GM19455 (cell line): ENCODE data around the gene NOL4.
"Not testable (repeated sequence)": the region's sequence is repeated elsewhere in the genome, so short reads cannot be mapped to it uniquely, and the experiment has no call there.

Experiments used
- ATAC-seq: cut with Tn5 transposase; IDR thresholded peaks from one replicate; pipeline ENCODE4 v1.9.1; 2021; ENCODE audit not compliant: unreplicated experiment

NOL4 gene

DNA sequence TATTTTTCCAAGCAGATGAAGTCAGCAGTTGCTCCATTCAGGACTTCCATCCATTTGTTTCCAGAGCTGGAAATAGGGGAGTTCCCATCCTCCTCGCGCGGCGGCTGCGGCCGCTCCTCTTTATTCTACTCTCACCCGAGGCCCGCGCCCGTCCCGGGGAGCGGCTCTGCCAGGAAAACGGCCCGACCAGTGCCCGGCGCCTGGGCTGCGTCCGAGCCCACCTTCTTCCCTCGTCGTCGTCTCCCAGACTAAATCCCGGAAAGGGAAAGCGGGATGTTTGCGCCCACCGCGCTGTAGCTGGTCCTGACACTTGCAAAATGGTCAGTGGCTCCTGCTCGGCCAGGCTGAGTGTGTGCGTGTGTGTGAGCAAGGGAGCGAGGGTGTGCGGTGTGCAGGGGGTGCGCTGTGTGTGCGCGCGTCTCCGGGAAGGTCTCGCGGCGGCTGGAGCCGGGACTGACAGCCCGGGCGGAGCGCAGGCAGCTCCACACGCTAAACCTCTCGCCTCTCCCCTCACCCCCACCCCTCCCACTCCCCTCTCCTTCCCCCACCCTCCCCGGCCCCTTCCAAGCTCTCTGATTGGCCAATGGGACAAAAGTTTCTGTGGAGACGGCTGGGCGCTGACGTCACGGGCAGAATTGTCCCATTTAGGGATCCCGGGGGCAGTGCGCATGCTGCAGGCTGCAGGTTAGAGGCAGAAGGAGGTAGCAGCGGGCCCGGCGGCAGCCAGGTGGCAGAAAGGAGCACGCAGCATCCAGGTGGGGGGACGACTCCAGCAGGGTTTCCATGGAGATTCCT is at the start of gene NOL4:
TSS of gene NOL4 (minus strand) at position 491 of the 795 bp plus-strand sequence. CDS start 1,660 bp downstream, outside the sequence.
- no peak for ATAC-seq

- ATAC-seq = not testable (repeated sequence)
Measured at GRCh38 chr18:34266029-34266428, 41.3 kb upstream of the NOL4 start.

- no peak for ATAC-seq
Measured at GRCh38 chr18:34261865-34262780, 37.4 kb upstream of the NOL4 start.

GRCh38 chr18:34258176-34258575 is 33.5 kb upstream of the NOL4 start:
- ATAC-seq = no peak

- ATAC-seq = no peak
Measured at GRCh38 chr18:34251919-34252318, 27.2 kb upstream of the NOL4 start.

DNA sequence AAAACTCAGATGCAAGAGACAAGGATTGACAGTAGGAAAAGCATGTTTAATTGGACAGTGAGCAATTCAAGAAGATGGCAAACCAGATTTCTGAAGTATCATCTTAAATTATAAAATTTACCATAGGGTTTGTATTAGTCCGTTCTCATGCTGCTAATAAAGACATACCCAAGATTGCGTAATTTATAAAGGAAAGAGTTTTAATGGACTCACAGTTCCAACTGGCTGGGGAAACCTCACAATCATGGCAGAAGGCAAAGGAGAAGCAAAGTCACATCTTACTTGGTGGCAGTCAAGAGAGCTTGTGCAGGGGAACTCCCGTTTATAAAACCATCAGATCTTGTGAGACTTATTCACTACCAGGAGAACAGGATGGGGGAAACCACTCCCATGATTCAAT is 24.0 kb upstream of the NOL4 start:
- no peak for ATAC-seq

DNA sequence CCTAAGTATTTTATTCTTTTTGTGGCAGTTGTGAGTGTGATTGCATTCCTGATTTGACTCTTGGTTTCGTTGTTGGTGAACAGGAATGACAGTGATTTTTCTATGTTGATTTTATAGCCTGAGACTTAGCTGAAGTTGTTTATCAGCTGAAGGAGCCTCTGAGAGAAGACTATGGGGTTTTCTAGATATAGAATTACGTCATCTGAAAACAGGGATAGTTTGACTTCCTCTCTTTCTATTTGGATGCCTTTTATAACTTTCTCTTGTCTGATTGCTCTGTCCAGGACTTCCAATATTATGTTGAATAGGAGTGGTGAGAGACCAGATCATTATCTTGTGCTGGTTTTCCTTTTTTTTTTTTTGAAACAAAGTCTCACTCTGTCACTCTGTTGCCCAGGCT is 18.0 kb upstream of the NOL4 start:
- ATAC-seq = no peak

DNA sequence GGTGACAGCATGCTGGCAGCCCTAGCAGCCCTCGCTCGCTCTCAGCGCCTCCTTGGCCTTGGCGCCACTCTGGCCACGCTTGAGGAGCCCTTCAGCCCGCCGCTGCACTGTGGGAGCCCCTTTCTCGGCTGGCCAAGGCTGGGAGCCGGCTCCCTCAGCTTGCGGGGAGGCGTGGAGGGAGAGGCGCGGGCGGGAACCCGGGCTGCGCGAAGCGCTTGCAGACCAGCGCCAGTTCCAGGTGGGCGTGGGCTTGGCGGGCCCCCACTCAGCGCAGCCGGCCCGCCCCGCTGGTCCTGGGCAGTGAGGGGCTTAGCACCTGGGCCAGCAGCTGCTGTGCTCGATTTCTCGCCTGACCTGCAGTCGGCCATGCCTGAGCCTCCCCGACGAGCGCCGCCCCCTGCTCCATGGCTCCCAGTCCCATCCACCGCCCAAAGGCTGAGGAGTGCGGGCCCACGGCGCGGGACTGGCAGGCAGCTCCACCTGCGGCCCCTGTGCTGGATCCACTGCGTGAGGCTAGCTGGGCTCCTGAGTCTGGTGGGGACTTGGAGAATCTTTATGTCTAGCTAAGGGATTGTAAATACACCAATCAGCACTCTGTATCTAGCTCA is 9.2 kb upstream of the NOL4 start:
- not testable (repeated sequence) for ATAC-seq

DNA sequence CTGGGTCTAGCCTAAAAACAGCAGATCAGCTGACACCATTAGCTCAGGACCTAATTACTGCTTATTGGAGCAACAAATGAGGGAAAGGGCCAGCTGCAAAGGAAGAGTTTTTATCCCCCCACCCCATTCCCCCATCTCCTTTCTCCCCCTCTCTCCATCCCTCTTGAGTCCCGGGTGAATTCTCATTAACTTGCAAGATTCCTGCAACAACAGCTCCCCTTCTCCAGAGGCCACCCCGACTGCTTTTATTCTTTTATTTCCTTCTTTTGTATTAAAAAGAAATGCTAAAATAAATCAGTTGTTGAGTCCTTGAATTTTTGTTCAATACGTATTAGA is 473 bp upstream of the NOL4 start:
- ATAC-seq = no peak

DNA sequence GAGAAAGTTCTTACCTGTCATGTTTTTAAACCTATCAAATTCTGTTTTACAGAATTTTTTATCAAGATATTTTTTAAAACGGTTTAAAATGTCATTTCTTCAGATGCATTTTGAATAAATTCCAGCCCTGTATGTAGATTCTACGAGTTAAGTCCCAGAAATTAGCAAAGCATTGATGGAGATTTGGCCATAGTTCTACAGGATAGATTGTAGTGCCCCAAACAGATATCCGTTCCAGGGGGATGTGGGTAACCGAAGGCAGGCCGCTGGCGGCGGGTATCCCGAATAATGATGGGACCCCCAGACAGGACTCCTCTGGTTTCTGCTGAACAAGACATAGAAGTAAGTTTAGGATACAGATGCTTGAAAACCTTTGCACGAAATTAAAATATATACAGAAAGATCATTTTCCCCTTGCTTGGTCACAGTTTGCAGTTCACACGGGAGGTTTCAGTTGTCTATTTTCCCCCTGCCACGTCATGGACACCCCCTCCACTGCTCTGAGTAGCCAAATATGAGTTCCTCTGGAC is 755 bp downstream of the NOL4 start:
- ATAC-seq = no peak

GRCh38 chr18:34223164-34223892 is 1.4 kb downstream of the NOL4 start:
- no peak for ATAC-seq

GRCh38 chr18:34222307-34223163 is 2.2 kb downstream of the NOL4 start:
- ATAC-seq = no peak

DNA sequence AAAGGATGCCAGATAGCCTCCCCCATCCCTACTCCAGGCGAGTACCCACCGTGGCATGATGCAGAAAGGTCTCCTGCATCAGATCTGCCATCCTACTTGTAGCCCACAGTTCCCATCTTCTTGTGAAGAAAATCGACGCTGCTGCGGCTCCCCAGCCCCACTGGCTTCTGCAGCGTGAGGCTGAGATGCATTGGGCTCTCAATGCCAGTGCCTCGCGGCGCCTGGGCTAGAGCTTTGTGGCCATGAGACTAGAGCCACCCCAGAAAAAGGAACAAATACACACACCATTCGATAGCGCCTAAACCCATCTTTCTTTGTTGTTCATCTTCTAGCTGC is 2.8 kb downstream of the NOL4 start:
- ATAC-seq = no peak

DNA sequence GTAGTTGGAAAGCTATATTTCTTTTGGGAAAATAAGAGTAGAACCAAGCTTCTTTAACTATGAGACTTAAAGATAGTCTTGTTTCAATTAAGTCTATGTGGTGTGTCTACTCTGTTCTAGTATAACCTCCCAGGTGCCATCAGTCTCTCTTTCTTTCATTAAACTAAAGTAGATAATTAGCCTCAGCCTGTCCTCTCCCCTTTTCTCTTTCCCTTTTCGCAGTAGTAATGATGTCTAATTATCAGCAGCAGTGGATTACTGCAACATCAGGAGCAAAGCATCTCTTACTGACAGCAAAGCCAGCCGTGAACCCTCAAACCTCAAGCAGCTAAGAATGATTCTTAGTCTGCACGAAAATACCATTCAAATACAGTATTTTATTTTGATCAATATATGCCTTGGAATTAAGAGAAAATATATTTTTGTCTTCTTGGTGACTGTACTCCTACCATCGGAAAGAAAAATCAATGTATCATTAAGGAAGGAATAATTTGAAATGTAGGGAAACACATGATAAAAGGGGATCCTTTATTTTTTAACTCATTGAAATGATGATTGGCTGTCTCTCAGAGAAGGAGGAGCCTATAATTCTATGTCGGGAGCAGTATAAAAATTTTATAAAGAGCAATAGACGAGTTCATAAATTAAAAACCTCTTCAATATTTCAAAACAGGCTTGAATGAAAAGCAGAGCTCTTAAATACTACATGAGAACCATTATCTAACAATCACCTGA is 4.5 kb downstream of the NOL4 start:
- no peak for ATAC-seq

- ATAC-seq = no peak
Measured at GRCh38 chr18:34219651-34220050, 5.1 kb downstream of the NOL4 start.

GRCh38 chr18:34212511-34212910 is 12.2 kb downstream of the NOL4 start:
- no peak for ATAC-seq

DNA sequence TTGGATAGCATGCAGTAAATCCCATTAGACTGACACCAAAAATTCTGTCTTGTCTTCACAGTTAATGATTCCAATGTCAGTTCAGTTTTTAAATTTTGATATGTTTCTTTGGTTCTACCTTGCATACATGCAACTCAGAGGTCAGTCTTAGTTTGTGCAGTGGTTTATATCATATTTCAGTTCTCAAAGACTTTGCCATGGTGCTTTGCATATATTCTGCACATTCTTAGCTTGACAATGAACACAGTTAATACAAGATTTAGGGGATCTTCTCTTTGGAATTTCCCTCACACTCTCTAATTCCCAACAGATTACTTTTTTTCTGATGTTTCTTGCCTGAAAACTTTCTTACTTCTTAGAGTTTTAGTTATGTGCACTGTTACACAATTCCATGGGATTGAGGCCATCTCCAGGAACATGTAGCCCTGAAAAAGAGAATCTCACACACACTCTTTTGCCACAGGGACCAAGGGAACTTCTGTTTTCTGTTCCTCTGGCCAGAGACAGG is 17.3 kb downstream of the NOL4 start:
- no peak for ATAC-seq

DNA sequence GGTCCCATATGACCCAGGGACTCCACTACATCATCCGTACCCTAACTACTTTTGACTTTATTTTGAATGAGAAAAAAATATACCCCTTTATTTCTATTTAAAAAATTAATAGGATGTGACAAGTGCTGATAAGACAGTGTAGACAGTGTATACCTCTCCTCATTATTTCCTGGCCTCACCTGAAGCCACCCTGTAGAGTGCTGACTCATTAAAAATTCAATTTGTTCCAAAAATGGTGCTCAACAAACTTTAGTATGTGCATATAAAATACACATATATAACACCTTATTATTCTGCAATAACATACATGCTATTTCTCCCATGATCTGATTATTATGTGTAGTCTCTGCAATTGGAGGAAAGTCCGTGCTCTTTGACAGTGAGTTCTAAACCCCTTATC is 20.8 kb downstream of the NOL4 start:
- no peak for ATAC-seq

- ATAC-seq = no peak
Measured at GRCh38 chr18:34196256-34196655, 28.5 kb downstream of the NOL4 start.
